CD14-positive monocyte (primary cell): ENCODE results near the gene KCTD16. TPM values are rescaled to one million over a fixed set of nuclear protein-coding genes. Genes with fewer than 3 reads are reported as not detected.

Experiments used
- DNase-seq, 3 donors: peaks; one replicate each; pipeline ENCODE4 v3.0.0-alpha.2; 2011 to 2022
- H2AFZ ChIP-seq: 2 replicates; pipeline ENCODE4 v1.6.0; 2012; ENCODE audit warnings: mild to moderate bottlenecking, low read depth, low read length, inconsistent platforms; ENCODE audit not compliant: insufficient read depth, poor library complexity, severe bottlenecking
- H3K27ac ChIP-seq, 2 donors: 1 replicate in 1 of 2; 2 replicates in 1 of 2; pipeline ENCODE4 v1.5.1; 2012 to 2013; ENCODE audit warnings: low read length in 2 of 2, control low read depth in 1 of 2, inconsistent platforms in 1 of 2, low read depth in 1 of 2, mild to moderate bottlenecking in 1 of 2
- H3K27me3 ChIP-seq, 2 donors: one replicate each; pipeline versions ENCODE4 v1.6.0 to v1.6.1; 2011 to 2013; ENCODE audit warnings: low read length in 2 of 2; ENCODE audit not compliant: control insufficient read depth in 2 of 2, insufficient read depth in 2 of 2
- H3K36me3 ChIP-seq, 2 donors: replicated peaks in 1 of 2; 1 replicate in 1 of 2; 2 replicates in 1 of 2; pipeline versions ENCODE4 v1.5.1 to v1.6.1; 2012 to 2013; ENCODE audit warnings: low read length in 2 of 2, control low read depth in 1 of 2, inconsistent platforms in 1 of 2, mild to moderate bottlenecking in 1 of 2; ENCODE audit not compliant: insufficient read depth in 2 of 2, control insufficient read depth in 1 of 2
- H3K4me1 ChIP-seq, 2 donors: 1 replicate in 1 of 2; 2 replicates in 1 of 2; pipeline versions ENCODE4 v1.5.1 to v1.6.1; 2012 to 2013; ENCODE audit warnings: low read length in 2 of 2, control low read depth in 1 of 2, inconsistent platforms in 1 of 2, mild to moderate bottlenecking in 1 of 2, moderate library complexity in 1 of 2; ENCODE audit not compliant: insufficient read depth in 2 of 2, control insufficient read depth in 1 of 2
- H3K4me2 ChIP-seq: replicated peaks from 2 replicates; pipeline ENCODE3; 2012; ENCODE audit warnings: low read length, moderate library complexity, mild to moderate bottlenecking; ENCODE audit not compliant: poor library complexity, severe bottlenecking; ENCODE audit errors: extremely low read depth
- H3K4me3 ChIP-seq, 3 experiments: fragments of 200-600 bp in 1 of 3; sonication (generic) in 1 of 3; replicated peaks in 1 of 3; 1 replicate in 2 of 3; 2 replicates in 1 of 3; pipeline ENCODE4 v1.5.1; 2011 to 2013; ENCODE audit warnings: low read length in 3 of 3, mild to moderate bottlenecking in 3 of 3, control low read depth in 2 of 3, low read depth in 2 of 3, inconsistent platforms in 1 of 3, moderate library complexity in 1 of 3
- H3K79me2 ChIP-seq: 2 replicates; pipeline ENCODE4 v1.6.0; 2012; ENCODE audit warnings: mild to moderate bottlenecking, control low read depth, inconsistent platforms, low read length, moderate library complexity; ENCODE audit not compliant: insufficient read depth
- H3K9ac ChIP-seq: 2 replicates; pipeline ENCODE4 v1.6.0; 2017; ENCODE audit warnings: low read length, mild to moderate bottlenecking; ENCODE audit not compliant: insufficient read depth, poor library complexity, severe bottlenecking
- H3K9me3 ChIP-seq, 2 donors: replicated peaks in 1 of 2; 1 replicate in 1 of 2; 2 replicates in 1 of 2; pipeline versions ENCODE4 v1.5.1 to v1.6.1; 2012 to 2013; ENCODE audit warnings: low read length in 2 of 2, control low read depth in 1 of 2; ENCODE audit not compliant: control insufficient read depth in 1 of 2, insufficient read depth in 1 of 2
- H4K20me1 ChIP-seq: 2 replicates; pipeline ENCODE4 v1.6.0; 2012; ENCODE audit warnings: mild to moderate bottlenecking, low read length, control low read depth, moderate library complexity; ENCODE audit not compliant: insufficient read depth
- H3K27ac Mint-ChIP-seq, 7 donors: one replicate each; pipeline ENCODE4 v1.8.0; 2020; ENCODE audit warnings: mild to moderate bottlenecking in 7 of 7, mixed read lengths in 7 of 7, moderate library complexity in 6 of 7, inconsistent platforms in 2 of 7
- H3K27me3 Mint-ChIP-seq, 3 donors: one replicate each; pipeline ENCODE4 v1.8.0; 2021 to 2022; ENCODE audit warnings: low read depth in 3 of 3, mild to moderate bottlenecking in 3 of 3, mixed read lengths in 3 of 3, moderate library complexity in 3 of 3, inconsistent platforms in 1 of 3
- H3K36me3 Mint-ChIP-seq, 2 donors: one replicate each; pipeline ENCODE4 v1.8.0; 2020; ENCODE audit warnings: mixed read lengths in 2 of 2, inconsistent platforms in 1 of 2, mild to moderate bottlenecking in 1 of 2
- H3K4me1 Mint-ChIP-seq: one replicate; pipeline ENCODE4 v1.8.0; 2020; ENCODE audit warnings: mild to moderate bottlenecking, mixed read lengths
- H3K4me3 Mint-ChIP-seq, 2 donors: one replicate each; pipeline ENCODE4 v1.8.0; 2020; ENCODE audit warnings: mild to moderate bottlenecking in 2 of 2, mixed read lengths in 2 of 2, moderate library complexity in 1 of 2
- H3K9me3 Mint-ChIP-seq, 7 donors: one replicate each; pipeline ENCODE4 v1.8.0; 2020 to 2022; ENCODE audit warnings: mixed read lengths in 7 of 7, mild to moderate bottlenecking in 6 of 7, moderate library complexity in 6 of 7, inconsistent platforms in 2 of 7
- WGBS: methylation state at CpG from one replicate; pipeline ENCODE4 v1.1.5; 2013; ENCODE audit warnings: missing lambda C conversion rate; ENCODE audit not compliant: insufficient coverage; 5-methylcytosine and 5-hydroxymethylcytosine counted together
- intact Hi-C, 2 donors: fragments of 100-400 bp; cut with micrococcal nuclease; formaldehyde crosslinking; loops; one replicate each; pipeline versions ENCODE4 v1.15.0 to v1.15.1; 2023
- polyA plus RNA-seq, 3 donors: library from polyadenylated mRNA; depleted of rRNA in 1 of 3; unstranded in 2 of 3; stranded (reverse) in 1 of 3; fragments of 300-500 nt in 2 of 3; fragments of >200 nt in 1 of 3; fragmentation: Illumina TruSeq in 2 of 3; gene quantifications; 1 replicate in 2 of 3; 2 replicates in 1 of 3; pipeline ENCODE4 v1.2.3, GENCODE V29; 2012 to 2021
- TF ChIP-seq, protein P1 (sequence below): fragments of 200-600 bp; IDR thresholded peaks from one replicate; pipeline ENCODE4 v1.8.0; 2022; ENCODE audit warnings: antibody characterized with exemption, mild to moderate bottlenecking

Gene KCTD16
- polyA plus RNA-seq, 3 donors, result not detected

DNA sequence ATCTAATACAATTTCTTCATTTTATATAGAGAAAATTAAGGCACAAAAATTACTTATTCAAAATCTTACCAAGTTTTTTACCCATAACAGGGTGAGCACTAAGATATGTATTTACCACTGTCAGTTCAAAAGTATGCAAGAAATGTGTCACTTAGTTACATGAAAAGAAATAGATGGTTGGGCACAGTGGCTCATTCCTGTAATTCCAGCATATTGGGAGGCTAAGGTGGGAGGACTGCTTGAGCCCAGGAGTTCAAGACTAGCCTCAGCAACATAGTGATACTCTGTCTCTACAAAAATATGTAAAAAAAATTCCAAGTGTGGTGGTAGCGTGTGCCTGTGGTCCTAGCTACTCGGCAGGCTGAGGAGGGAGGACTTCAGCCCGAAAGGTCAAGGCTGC, 19.6 kb upstream of the KCTD16 start:
- H3K9me3 ChIP-seq, result no peaks in the 10 kb centered on the region
- H2AFZ ChIP-seq, result no peak overlapping the region
- 100% methylated on average over 1 of the region's 3 CpGs for WGBS
- no peaks in the 10 kb centered on the region for H3K36me3 ChIP-seq
- H3K4me3 ChIP-seq, result no peak overlapping the region
- no peaks in the 10 kb centered on the region for H3K79me2 ChIP-seq
- no peaks in the 10 kb centered on the region for H3K4me1 Mint-ChIP-seq
- TF ChIP-seq, protein P1, sequence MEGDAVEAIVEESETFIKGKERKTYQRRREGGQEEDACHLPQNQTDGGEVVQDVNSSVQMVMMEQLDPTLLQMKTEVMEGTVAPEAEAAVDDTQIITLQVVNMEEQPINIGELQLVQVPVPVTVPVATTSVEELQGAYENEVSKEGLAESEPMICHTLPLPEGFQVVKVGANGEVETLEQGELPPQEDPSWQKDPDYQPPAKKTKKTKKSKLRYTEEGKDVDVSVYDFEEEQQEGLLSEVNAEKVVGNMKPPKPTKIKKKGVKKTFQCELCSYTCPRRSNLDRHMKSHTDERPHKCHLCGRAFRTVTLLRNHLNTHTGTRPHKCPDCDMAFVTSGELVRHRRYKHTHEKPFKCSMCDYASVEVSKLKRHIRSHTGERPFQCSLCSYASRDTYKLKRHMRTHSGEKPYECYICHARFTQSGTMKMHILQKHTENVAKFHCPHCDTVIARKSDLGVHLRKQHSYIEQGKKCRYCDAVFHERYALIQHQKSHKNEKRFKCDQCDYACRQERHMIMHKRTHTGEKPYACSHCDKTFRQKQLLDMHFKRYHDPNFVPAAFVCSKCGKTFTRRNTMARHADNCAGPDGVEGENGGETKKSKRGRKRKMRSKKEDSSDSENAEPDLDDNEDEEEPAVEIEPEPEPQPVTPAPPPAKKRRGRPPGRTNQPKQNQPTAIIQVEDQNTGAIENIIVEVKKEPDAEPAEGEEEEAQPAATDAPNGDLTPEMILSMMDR, result no peak
- no peak overlapping the region for H3K4me3 Mint-ChIP-seq
- H4K20me1 ChIP-seq, result no peaks in the 10 kb centered on the region
- peaks cover 0 to 5% (median 4%) of the 10 kb centered on the region in 3 donors for H3K27me3 Mint-ChIP-seq
- no peaks in the 10 kb centered on the region for H3K9me3 Mint-ChIP-seq
- H3K9ac ChIP-seq, result no peak overlapping the region
- peaks cover 0 to 2% of the 10 kb centered on the region in 2 donors for H3K36me3 Mint-ChIP-seq
- no peaks in the 10 kb centered on the region for H3K4me1 ChIP-seq
- no peak for DNase-seq
- H3K27ac Mint-ChIP-seq, result no peak overlapping the region
- intact Hi-C loops, result no loop called here
- H3K4me2 ChIP-seq, result no peak overlapping the region
- no peaks in the 10 kb centered on the region for H3K27me3 ChIP-seq
- H3K27ac ChIP-seq, result no peak overlapping the region

DNA sequence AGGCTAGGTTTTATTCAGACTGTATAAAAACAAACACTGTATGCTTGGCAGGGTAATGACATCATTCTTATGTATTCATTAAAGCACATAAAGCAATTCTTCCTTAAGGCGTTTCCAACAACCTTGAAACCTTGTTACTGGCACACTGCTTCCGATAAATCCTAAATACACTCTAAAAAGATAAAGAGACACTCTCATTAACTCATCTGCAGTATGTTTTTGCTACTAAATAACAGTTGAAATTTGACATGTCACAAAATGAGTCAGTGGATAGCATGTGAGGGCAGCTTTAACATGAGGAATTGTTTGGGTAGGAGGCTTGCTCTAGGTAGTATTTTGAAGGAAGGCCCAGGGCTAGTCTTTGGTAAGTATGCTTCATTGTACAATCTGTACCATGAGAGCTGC, 13.9 kb upstream of the KCTD16 start:
- H3K4me3 ChIP-seq, result no peak overlapping the region
- no peak overlapping the region for H2AFZ ChIP-seq
- no peak overlapping the region for H3K9ac ChIP-seq
- H3K36me3 ChIP-seq, result peaks cover 27 to 54% of the 10 kb centered on the region in 2 donors
- Mint-ChIP-seq H3K4me1 (no peaks in the 10 kb centered on the region), H3K27me3 (no peaks in the 10 kb centered on the region), H3K4me3 (no peak overlapping the region), H3K36me3 (peaks cover 22 to 32% of the 10 kb centered on the region in 2 donors), H3K27ac (no peak overlapping the region), H3K9me3 (no peaks in the 10 kb centered on the region)
- DNase-seq, result no peak
- H3K79me2 ChIP-seq, result no peaks in the 10 kb centered on the region
- H3K9me3 ChIP-seq, result no peaks in the 10 kb centered on the region
- no peak overlapping the region for H3K27ac ChIP-seq
- H3K27me3 ChIP-seq, result no peaks in the 10 kb centered on the region
- no peak overlapping the region for H3K4me2 ChIP-seq
- H3K4me1 ChIP-seq, result no peaks in the 10 kb centered on the region
- intact Hi-C loops, result no loop called here
- TF ChIP-seq, protein P1, result no peak
- H4K20me1 ChIP-seq, result no peaks in the 10 kb centered on the region
- WGBS, result no CpG with 5 or more reads among the region's 2 CpGs
